ENCODE measurements around the gene MGRN1.
A peak's percentile ranks its signal among the peaks of the same experiment; 100 is the strongest.

Gene MGRN1

GRCh38 chr16:4612977-4613635 lies 11.5 kb upstream of the MGRN1 start:
- Mint-ChIP-seq H3K27ac (no peak overlapping the region), H3K4me1 (peaks cover 33% of the 10 kb centered on the region), H3K36me3 (peaks cover 18% of the 10 kb centered on the region), H3K4me3 (peak overlapping the region; percentile 88), H3K9me3 (no peaks in the 10 kb centered on the region)
- DNase-seq (ENCODE audit: low spot score in 2 of 2) (no peak), ATAC-seq (no peak)

GRCh38 chr16:4613636-4614570 lies 10.7 kb upstream of the MGRN1 start:
- DNase-seq (ENCODE audit: low spot score in 2 of 2) (peak; percentile 25 to 68), ATAC-seq (no peak)
- H3K9me3 Mint-ChIP-seq: no peaks in the 10 kb centered on the region
- peak overlapping the region; percentile 88 for H3K4me3 Mint-ChIP-seq
- peak overlapping the region; percentile 98 for H3K27ac Mint-ChIP-seq
- H3K4me1 Mint-ChIP-seq: peaks cover 33% of the 10 kb centered on the region
- peaks cover 12% of the 10 kb centered on the region for H3K36me3 Mint-ChIP-seq

GRCh38 chr16:4614571-4615383 lies 9.8 kb upstream of the MGRN1 start, which contains the start of gene UBALD1:
TSS of gene UBALD1 (minus strand) at chr16:4614888. CDS start at chr16:4614797, 91 bp downstream.
- peaks cover 12% of the 10 kb centered on the region for H3K36me3 Mint-ChIP-seq
- peak within 1 kb of the TSS; percentile 98 for H3K27ac Mint-ChIP-seq
- DNase-seq (ENCODE audit: low spot score in 2 of 2) (peak; percentile 69 to 89), ATAC-seq (peak; percentile 75)
- H3K4me3 Mint-ChIP-seq: peak within 1 kb of the TSS; percentile 88
- peaks cover 33% of the 10 kb centered on the region for H3K4me1 Mint-ChIP-seq
- no peaks in the 10 kb centered on the region for H3K9me3 Mint-ChIP-seq

GRCh38 chr16:4615384-4616046 lies 9.1 kb upstream of the MGRN1 start:
- DNase-seq (ENCODE audit: low spot score in 2 of 2) (peak; percentile 26 to 58), ATAC-seq (no peak)
- peak overlapping the region; percentile 98 for H3K27ac Mint-ChIP-seq
- H3K4me1 Mint-ChIP-seq: peaks cover 33% of the 10 kb centered on the region
- H3K36me3 Mint-ChIP-seq: peaks cover 12% of the 10 kb centered on the region
- peak overlapping the region; percentile 88 for H3K4me3 Mint-ChIP-seq
- H3K9me3 Mint-ChIP-seq: no peaks in the 10 kb centered on the region

GRCh38 chr16:4616047-4616811 lies 8.4 kb upstream of the MGRN1 start:
- DNase-seq (ENCODE audit: low spot score in 2 of 2): peak; percentile 91 to 98
- peak overlapping the region; percentile 98 for H3K27ac Mint-ChIP-seq
- ATAC-seq: peak; percentile 90
- peak overlapping the region; percentile 88 for H3K4me3 Mint-ChIP-seq
- H3K4me1 Mint-ChIP-seq: peaks cover 29% of the 10 kb centered on the region
- peaks cover 9% of the 10 kb centered on the region for H3K36me3 Mint-ChIP-seq
- no peaks in the 10 kb centered on the region for H3K9me3 Mint-ChIP-seq

GRCh38 chr16:4617880-4618279 lies 6.7 kb upstream of the MGRN1 start:
- Mint-ChIP-seq H3K36me3 (peaks cover 6% of the 10 kb centered on the region), H3K4me1 (peaks cover 26% of the 10 kb centered on the region), H3K27ac (no peak overlapping the region), H3K4me3 (no peak overlapping the region), H3K9me3 (no peaks in the 10 kb centered on the region)
- DNase-seq (ENCODE audit: low spot score in 2 of 2): no peak
- ATAC-seq: no peak

DNA sequence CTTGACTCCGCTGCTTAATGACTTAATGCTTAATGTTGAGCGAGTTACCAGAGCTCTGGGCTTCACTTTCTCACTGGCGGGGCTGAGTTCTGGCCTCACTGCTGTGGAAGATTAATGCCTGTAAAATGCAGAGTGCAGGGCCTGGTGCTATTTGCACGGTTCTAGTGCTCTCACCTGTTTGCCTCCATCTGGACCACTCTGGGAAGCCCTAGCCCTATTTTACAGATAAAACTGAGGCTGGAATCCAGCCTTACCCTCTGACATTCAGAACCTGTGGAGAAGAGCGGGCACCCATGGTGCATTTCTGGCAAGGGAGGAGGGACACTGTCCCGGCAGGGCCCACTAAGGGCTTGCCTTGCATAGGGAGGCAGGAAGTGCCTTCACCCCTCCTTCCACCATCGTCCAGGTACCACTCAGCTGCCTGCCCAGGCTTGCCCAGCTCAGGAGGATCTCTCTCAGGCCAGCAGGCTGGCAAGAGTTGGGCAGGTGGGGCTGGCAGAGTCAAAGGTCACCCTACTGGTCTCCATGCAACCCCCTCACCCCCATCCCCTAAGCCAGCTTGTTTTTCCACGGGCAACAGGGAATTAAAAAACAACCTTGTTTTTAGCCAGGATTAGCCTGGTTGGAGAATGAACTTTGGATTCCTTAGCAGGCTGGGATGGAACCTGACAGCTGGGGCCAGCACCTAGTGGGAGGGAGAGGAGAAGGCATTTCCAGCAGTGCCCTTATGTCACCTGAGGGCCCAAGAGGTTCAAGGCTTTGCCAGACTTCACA lies 5.8 kb upstream of the MGRN1 start:
- no peak overlapping the region for H3K4me3 Mint-ChIP-seq
- H3K4me1 Mint-ChIP-seq: peaks cover 27% of the 10 kb centered on the region
- ATAC-seq (no peak), DNase-seq (ENCODE audit: low spot score in 2 of 2) (no peak)
- H3K9me3 Mint-ChIP-seq: no peaks in the 10 kb centered on the region
- peaks cover 6% of the 10 kb centered on the region for H3K36me3 Mint-ChIP-seq
- no peak overlapping the region for H3K27ac Mint-ChIP-seq

DNA sequence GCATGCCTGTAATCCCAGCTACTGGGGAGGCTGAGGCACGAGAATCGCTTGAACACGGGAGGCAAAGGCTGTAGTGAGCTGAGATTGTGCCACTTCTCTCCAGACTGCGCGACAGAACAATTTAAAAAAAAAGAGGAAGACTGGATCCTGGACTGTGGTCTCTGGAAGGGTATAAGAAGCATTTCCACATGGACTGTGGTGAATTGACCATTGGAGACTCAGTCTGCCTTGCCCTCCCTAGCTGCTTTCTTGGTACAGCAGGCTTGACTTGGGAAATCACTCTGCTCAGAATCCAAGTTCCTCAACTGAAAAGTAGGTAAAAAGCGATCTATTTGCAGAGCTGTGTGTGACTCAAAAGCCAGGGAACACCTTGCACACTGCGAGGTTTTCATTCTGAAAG lies 1.0 kb upstream of the MGRN1 start:
- Mint-ChIP-seq H3K36me3 (peaks cover 27% of the 10 kb centered on the region), H3K4me1 (peaks cover 26% of the 10 kb centered on the region), H3K4me3 (peak overlapping the region; percentile 98), H3K9me3 (no peaks in the 10 kb centered on the region), H3K27ac (peak overlapping the region; percentile 37)
- ATAC-seq (no peak), DNase-seq (ENCODE audit: low spot score in 2 of 2) (no peak)

DNA sequence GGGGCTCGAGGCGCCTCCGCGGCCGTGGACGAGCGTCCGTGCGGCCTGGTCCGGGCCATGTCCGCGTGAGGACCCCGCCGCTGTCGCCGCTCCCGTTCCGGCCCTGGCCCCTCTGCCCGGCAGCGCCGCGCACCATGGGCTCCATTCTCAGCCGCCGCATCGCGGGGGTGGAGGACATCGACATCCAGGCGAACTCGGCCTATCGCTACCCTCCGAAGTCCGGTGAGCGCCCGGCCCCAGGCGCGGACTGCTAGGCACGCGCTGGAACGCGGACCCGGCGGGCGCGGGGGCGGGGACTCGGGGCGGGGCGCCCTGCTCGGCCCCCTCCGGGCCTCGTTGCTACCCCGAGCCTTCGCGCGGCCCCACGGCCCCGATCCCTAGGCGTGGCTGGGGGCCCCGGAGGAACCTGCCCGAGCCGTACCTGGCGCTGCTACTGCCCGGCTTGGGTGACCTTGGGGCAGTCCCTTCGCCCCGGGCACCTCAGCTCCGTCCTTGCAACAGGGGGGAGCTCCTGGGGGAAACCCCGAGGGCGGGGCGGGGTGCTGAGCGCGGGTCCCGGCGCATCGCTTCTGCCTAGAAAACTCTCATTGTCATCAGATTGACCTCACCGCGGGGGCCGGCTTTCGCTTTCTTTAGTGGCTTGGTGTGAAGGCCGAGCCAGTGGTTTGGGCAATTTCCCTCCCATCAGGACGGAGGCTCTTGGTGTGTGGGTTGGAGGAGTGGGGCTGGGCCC lies 367 bp downstream of the MGRN1 start:
- peaks cover 26% of the 10 kb centered on the region for H3K4me1 Mint-ChIP-seq
- peak overlapping the region; percentile 98 for H3K4me3 Mint-ChIP-seq
- H3K27ac Mint-ChIP-seq: peak overlapping the region; percentile 99
- DNase-seq (ENCODE audit: low spot score in 2 of 2): peak; percentile 74 to 93
- no peaks in the 10 kb centered on the region for H3K9me3 Mint-ChIP-seq
- ATAC-seq: peak; percentile 73
- H3K36me3 Mint-ChIP-seq: peaks cover 39% of the 10 kb centered on the region

- peak overlapping the region; percentile 97 for H3K27ac Mint-ChIP-seq
- peaks cover 39% of the 10 kb centered on the region for H3K36me3 Mint-ChIP-seq
- peak overlapping the region; percentile 98 for H3K4me3 Mint-ChIP-seq
- peaks cover 26% of the 10 kb centered on the region for H3K4me1 Mint-ChIP-seq
- DNase-seq (ENCODE audit: low spot score in 2 of 2): no peak
- H3K9me3 Mint-ChIP-seq: no peaks in the 10 kb centered on the region
- no peak for ATAC-seq
These were observed 1.0 kb downstream of the MGRN1 start for GRCh38 chr16:4625560-4626159.

- DNase-seq (ENCODE audit: low spot score in 2 of 2): no peak
- peaks cover 26% of the 10 kb centered on the region for H3K4me1 Mint-ChIP-seq
- no peaks in the 10 kb centered on the region for H3K9me3 Mint-ChIP-seq
- H3K27ac Mint-ChIP-seq: peak overlapping the region; percentile 97
- H3K36me3 Mint-ChIP-seq: peaks cover 39% of the 10 kb centered on the region
- H3K4me3 Mint-ChIP-seq: peak overlapping the region; percentile 98
- ATAC-seq: no peak
These were observed 1.8 kb downstream of the MGRN1 start for GRCh38 chr16:4626396-4626795.

- no peak overlapping the region for H3K4me3 Mint-ChIP-seq
- H3K4me1 Mint-ChIP-seq: peaks cover 26% of the 10 kb centered on the region
These were observed 3.7 kb downstream of the MGRN1 start for GRCh38 chr16:4628283-4628682.

DNA sequence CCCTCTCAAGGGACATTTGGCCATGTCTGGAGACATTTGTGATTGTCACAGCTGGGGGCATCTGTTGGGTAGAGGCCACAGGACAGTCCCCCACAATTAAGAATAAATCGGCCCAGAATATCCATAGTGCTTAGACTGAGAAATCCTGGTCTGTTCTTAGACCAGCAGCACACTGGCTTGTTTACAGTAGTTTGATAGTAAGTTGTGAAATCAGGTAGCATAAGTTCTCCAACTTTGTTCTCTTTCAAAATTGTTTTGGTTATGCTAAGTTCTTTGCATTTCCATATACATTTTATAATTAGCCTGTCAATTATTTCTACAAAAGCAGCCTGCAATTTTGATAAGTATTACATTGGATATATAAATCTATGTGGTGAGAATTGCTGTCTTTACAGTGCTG lies 6.8 kb downstream of the MGRN1 start:
- no peak overlapping the region for H3K27ac Mint-ChIP-seq
- H3K36me3 Mint-ChIP-seq: peaks cover 47% of the 10 kb centered on the region

More at GRCh38 chr16:4628283-4628682, 3.7 kb downstream of the MGRN1 start:
- no peak overlapping the region for H3K27ac Mint-ChIP-seq
- H3K36me3 Mint-ChIP-seq: peaks cover 39% of the 10 kb centered on the region
- no peak for ATAC-seq
- no peak for DNase-seq (ENCODE audit: low spot score in 2 of 2)
- H3K9me3 Mint-ChIP-seq: no peaks in the 10 kb centered on the region

More for the DNA sequence above, 6.8 kb downstream of the MGRN1 start:
- H3K4me3 Mint-ChIP-seq: no peak overlapping the region
- H3K4me1 Mint-ChIP-seq: peaks cover 13% of the 10 kb centered on the region
- no peak for ATAC-seq
- DNase-seq (ENCODE audit: low spot score in 2 of 2): no peak
- H3K9me3 Mint-ChIP-seq: no peaks in the 10 kb centered on the region

All from stimulated activated effector memory CD8-positive, alpha-beta T cell treated with anti-CD3 and anti-CD28 coated beads, Interleukin-12 subunit alpha, Interleukin-12 subunit beta, amount 100 ng/mL, for 72 hours (primary cell).